Measurements from ENCODE around the gene PLCB3.

The PLCB3 gene

GRCh38 chr11:64284962-64285884 lies 33.9 kb downstream of the PLCB3 start, which contains the start of gene GPR137:
Gene GPR137 (plus strand): TSS chr11:64285848. CDS start chr11:64286525, 677 bp downstream.
- Histone ChIP-seq H3K79me2 (ENCODE audit: insufficient read depth, low read length) (no peaks in the 10 kb centered on the region), H3K9me3 (ENCODE audit: low read length) (no peaks in the 10 kb centered on the region), H4K20me1 (ENCODE audit: insufficient read depth, low read length) (no peaks in the 10 kb centered on the region), H3K36me3 (ENCODE audit: insufficient read depth, low read length) (peaks cover 20% of the 10 kb centered on the region; the same call in 1 of the 2 replicates), H3K4me3 (ENCODE audit: low read depth, low read length, poor library complexity, severe bottlenecking) (peak within 1 kb of the TSS; percentile 86), H2AFZ (ENCODE audit: low read length) (no peak within 1 kb of the TSS), H3K4me1 (ENCODE audit: insufficient read depth, low read length, severe bottlenecking) (peaks cover 17% of the 10 kb centered on the region), H3F3A (ENCODE audit: insufficient read depth, low read length) (no peaks in the 10 kb centered on the region), H3K27me3 (ENCODE audit: insufficient read depth, low read length) (no peaks in the 10 kb centered on the region; the same call in 1 of the 2 replicates), H3K9me2 (ENCODE audit: low read depth, low read length) (no peaks in the 10 kb centered on the region), H3K27ac (ENCODE audit: low read depth, low read length, poor library complexity, severe bottlenecking) (peak within 1 kb of the TSS; percentile 87), H3K4me2 (ENCODE audit: low read length) (peak within 1 kb of the TSS; percentile 98), H3K9ac (ENCODE audit: low read length) (peak within 1 kb of the TSS; percentile 87)
- no peak for TF ChIP-seq EZH2 (IDR thresholded peaks at IDR 0.05; ENCODE audit: borderline replicate concordance, low read length)
- TF ChIP-seq CTCF (IDR thresholded peaks at IDR 0.05; ENCODE audit: low read length): no peak

DNA sequence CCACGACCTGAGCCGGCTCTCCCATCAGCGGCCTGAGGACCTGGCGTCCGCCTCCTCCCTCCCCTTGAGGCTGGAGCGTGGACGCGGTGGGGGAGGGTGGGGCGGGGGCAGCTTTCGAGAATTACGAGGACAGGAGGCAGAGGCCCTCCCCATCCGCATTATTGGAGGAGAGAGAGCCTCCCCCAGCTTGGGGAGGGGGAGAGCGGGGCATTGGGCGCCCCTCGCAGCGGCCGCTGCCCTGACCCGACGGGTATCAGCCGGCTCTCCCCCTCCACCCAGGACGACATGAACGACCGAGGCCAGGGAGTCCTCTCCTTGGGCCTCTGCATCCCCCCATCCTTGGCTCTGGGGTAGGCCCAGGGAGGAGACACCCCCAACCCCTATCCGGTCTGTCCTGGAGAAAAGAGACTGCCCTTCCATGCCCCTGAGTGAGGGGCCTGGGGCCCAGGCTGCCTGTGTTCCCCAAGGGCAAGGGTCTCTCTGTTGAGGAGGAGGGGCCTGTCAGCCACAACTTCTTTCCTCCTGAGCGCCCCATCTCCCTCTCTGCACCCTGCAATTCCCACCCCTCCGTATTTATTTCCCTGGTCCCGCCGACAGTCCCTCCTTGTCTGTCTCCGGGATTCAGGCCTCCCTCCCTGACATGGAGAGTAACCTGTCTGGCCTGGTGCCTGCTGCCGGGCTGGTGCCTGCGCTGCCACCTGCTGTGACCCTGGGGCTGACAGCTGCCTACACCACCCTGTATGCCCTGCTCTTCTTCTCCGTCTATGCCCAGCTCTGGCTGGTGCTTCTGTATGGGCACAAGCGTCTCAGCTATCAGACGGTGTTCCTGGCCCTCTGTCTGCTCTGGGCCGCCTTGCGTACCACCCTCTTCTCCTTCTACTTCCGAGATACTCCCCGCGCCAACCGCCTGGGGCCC lies 34.8 kb downstream of the PLCB3 start:
- Histone ChIP-seq H3F3A (ENCODE audit: insufficient read depth, low read length) (no peaks in the 10 kb centered on the region), H3K9me2 (ENCODE audit: low read depth, low read length) (no peaks in the 10 kb centered on the region), H3K27me3 (ENCODE audit: insufficient read depth, low read length) (peaks cover 6% of the 10 kb centered on the region; the same call in 1 of the 2 replicates), H3K9me3 (ENCODE audit: low read length) (no peaks in the 10 kb centered on the region), H3K4me2 (ENCODE audit: low read length) (peak overlapping the region; percentile 98), H3K9ac (ENCODE audit: low read length) (peak overlapping the region; percentile 87), H2AFZ (ENCODE audit: low read length) (no peak overlapping the region), H3K36me3 (ENCODE audit: insufficient read depth, low read length) (peaks cover 19% of the 10 kb centered on the region; the same call in 1 of the 2 replicates), H3K27ac (ENCODE audit: low read depth, low read length, poor library complexity, severe bottlenecking) (no peak overlapping the region), H4K20me1 (ENCODE audit: insufficient read depth, low read length) (no peaks in the 10 kb centered on the region), H3K4me1 (ENCODE audit: insufficient read depth, low read length, severe bottlenecking) (peaks cover 17% of the 10 kb centered on the region), H3K79me2 (ENCODE audit: insufficient read depth, low read length) (no peaks in the 10 kb centered on the region), H3K4me3 (ENCODE audit: low read depth, low read length, poor library complexity, severe bottlenecking) (peak overlapping the region; percentile 86)
- no peak for TF ChIP-seq EZH2 (IDR thresholded peaks at IDR 0.05; ENCODE audit: borderline replicate concordance, low read length)
- TF ChIP-seq CTCF (IDR thresholded peaks at IDR 0.05; ENCODE audit: low read length): peak; percentile 23; the same call in 1 of the 2 replicates

DNA sequence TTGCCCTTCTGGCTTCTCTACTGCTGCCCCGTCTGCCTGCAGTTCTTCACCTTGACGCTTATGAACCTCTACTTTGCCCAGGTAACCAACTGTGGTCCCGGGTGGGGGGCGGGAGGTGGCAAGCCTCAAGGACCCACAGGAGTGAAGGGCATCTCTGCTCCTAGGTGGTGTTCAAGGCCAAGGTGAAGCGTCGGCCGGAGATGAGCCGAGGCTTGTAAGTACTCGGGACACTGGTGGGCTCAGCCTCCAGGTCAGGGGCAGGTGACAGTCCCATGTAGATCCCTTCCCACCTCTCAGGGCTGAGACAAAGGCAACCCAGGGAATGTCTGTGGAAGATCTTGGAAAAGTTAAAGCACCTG lies 35.5 kb downstream of the PLCB3 start:
- Histone ChIP-seq H4K20me1 (ENCODE audit: insufficient read depth, low read length) (no peaks in the 10 kb centered on the region), H3K9ac (ENCODE audit: low read length) (no peak overlapping the region), H3K4me1 (ENCODE audit: insufficient read depth, low read length, severe bottlenecking) (peaks cover 17% of the 10 kb centered on the region), H3K4me2 (ENCODE audit: low read length) (no peak overlapping the region), H3K4me3 (ENCODE audit: low read depth, low read length, poor library complexity, severe bottlenecking) (no peak overlapping the region), H3K9me3 (ENCODE audit: low read length) (no peaks in the 10 kb centered on the region), H3K27ac (ENCODE audit: low read depth, low read length, poor library complexity, severe bottlenecking) (no peak overlapping the region), H3K9me2 (ENCODE audit: low read depth, low read length) (no peaks in the 10 kb centered on the region), H3K27me3 (ENCODE audit: insufficient read depth, low read length) (peaks cover 8% of the 10 kb centered on the region; the same call in 1 of the 2 replicates), H3K79me2 (ENCODE audit: insufficient read depth, low read length) (no peaks in the 10 kb centered on the region), H2AFZ (ENCODE audit: low read length) (no peak overlapping the region), H3F3A (ENCODE audit: insufficient read depth, low read length) (no peaks in the 10 kb centered on the region), H3K36me3 (ENCODE audit: insufficient read depth, low read length) (peaks cover 13% of the 10 kb centered on the region; the same call in 1 of the 2 replicates)
- TF ChIP-seq EZH2 (IDR thresholded peaks at IDR 0.05; ENCODE audit: borderline replicate concordance, low read length) (no peak), CTCF (IDR thresholded peaks at IDR 0.05; ENCODE audit: low read length) (no peak)

Measured in OCI-LY1 (cell line).